Liver (tissue), 9 donors: ENCODE results near the gene VPS37B. TPM values are rescaled to one million over a fixed set of nuclear protein-coding genes. Genes with fewer than 3 reads are reported as not detected.

Experiments used
- DNase-seq: peaks from one replicate; pipeline ENCODE4 v3.0.0-alpha.2; 2017; ENCODE audit warnings: low spot score
- H3K27ac ChIP-seq, 2 donors: one replicate each; pipeline ENCODE4 v1.7.0; 2013; ENCODE audit warnings: inconsistent platforms in 2 of 2, low read length in 2 of 2, control low read depth in 1 of 2, low read depth in 1 of 2, mild to moderate bottlenecking in 1 of 2
- H3K27me3 ChIP-seq, 4 donors: one replicate each; pipeline versions ENCODE4 v1.6.1 to v1.7.0; 2013; ENCODE audit warnings: low read length in 3 of 4, inconsistent platforms in 1 of 4, mild to moderate bottlenecking in 1 of 4, moderate library complexity in 1 of 4; ENCODE audit not compliant: control insufficient read depth in 4 of 4, insufficient read depth in 4 of 4
- H3K36me3 ChIP-seq, 4 donors: one replicate each; pipeline versions ENCODE4 v1.6.1 to v1.7.0; 2013; ENCODE audit warnings: low read length in 3 of 4, mild to moderate bottlenecking in 3 of 4, low read depth in 1 of 4, moderate library complexity in 1 of 4; ENCODE audit not compliant: control insufficient read depth in 4 of 4, insufficient read depth in 3 of 4
- H3K4me1 ChIP-seq, 4 donors: one replicate each; pipeline versions ENCODE4 v1.6.1 to v1.7.0; 2013; ENCODE audit warnings: low read length in 3 of 4, mild to moderate bottlenecking in 3 of 4, moderate library complexity in 1 of 4; ENCODE audit not compliant: control insufficient read depth in 4 of 4, insufficient read depth in 4 of 4
- H3K4me3 ChIP-seq, 3 donors: one replicate each; pipeline versions ENCODE4 v1.6.1 to v1.7.0; 2013; ENCODE audit warnings: low read length in 3 of 3, control low read depth in 1 of 3, low read depth in 1 of 3, mild to moderate bottlenecking in 1 of 3
- H3K9ac ChIP-seq, 2 donors: one replicate each; pipeline ENCODE4 v1.7.0; 2013; ENCODE audit warnings: low read length in 2 of 2, mild to moderate bottlenecking in 2 of 2, moderate library complexity in 2 of 2, control low read depth in 1 of 2, low read depth in 1 of 2
- H3K9me3 ChIP-seq, 4 donors: one replicate each; pipeline versions ENCODE4 v1.6.1 to v1.7.0; 2013; ENCODE audit warnings: low read length in 3 of 4; ENCODE audit not compliant: control insufficient read depth in 4 of 4
- CTCF ChIP-seq: fragments of 150-350 bp; IDR thresholded peaks from 2 replicates; pipeline ENCODE4 v1.5.1; 2017; ENCODE audit warnings: improper control_type of control experiment, low read depth, low read length; ENCODE audit not compliant: missing input control
- EGR1 ChIP-seq, 2 donors: IDR thresholded peaks; 2 replicates each; pipeline ENCODE4 v1.6.1; 2016 to 2018; ENCODE audit warnings: antibody characterized with exemption in 2 of 2, low read depth in 2 of 2
- FOXA1 ChIP-seq: IDR thresholded peaks from 2 replicates; pipeline ENCODE4 v1.6.1; 2016; ENCODE audit warnings: antibody characterized with exemption
- FOXA2 ChIP-seq: IDR thresholded peaks from 2 replicates; pipeline ENCODE4 v1.6.1; 2016; ENCODE audit warnings: antibody characterized with exemption
- GABPA ChIP-seq, 2 donors: IDR thresholded peaks in 1 of 2; conservative IDR thresholded peaks in 1 of 2; 2 replicates each; pipeline ENCODE4 v1.6.1; 2016; ENCODE audit warnings: antibody characterized with exemption in 2 of 2, mild to moderate bottlenecking in 1 of 2, moderate library complexity in 1 of 2
- HNF4A ChIP-seq, 2 donors: conservative IDR thresholded peaks; 2 replicates each; pipeline ENCODE4 v1.6.1; 2016; ENCODE audit warnings: antibody characterized with exemption in 2 of 2, mild to moderate bottlenecking in 2 of 2
- HNF4G ChIP-seq: IDR thresholded peaks from 2 replicates; pipeline ENCODE4 v1.6.1; 2016; ENCODE audit warnings: antibody characterized with exemption
- NR2F2 ChIP-seq: IDR thresholded peaks from 2 replicates; pipeline ENCODE4 v1.6.1; 2016; ENCODE audit warnings: antibody characterized with exemption
- RAD21 ChIP-seq, 2 donors: IDR thresholded peaks; 2 replicates each; pipeline ENCODE4 v1.6.1; 2016; ENCODE audit warnings: antibody characterized with exemption in 2 of 2, mild to moderate bottlenecking in 2 of 2
- REST ChIP-seq: IDR thresholded peaks from 2 replicates; pipeline ENCODE4 v1.6.1; 2016; ENCODE audit warnings: antibody characterized with exemption, mild to moderate bottlenecking
- RXRA ChIP-seq, 2 donors: IDR thresholded peaks; 2 replicates each; pipeline ENCODE4 v1.6.1; 2017 to 2018; ENCODE audit warnings: antibody characterized with exemption in 2 of 2, mild to moderate bottlenecking in 1 of 2
- SP1 ChIP-seq: IDR thresholded peaks from 2 replicates; pipeline ENCODE4 v1.6.1; 2018; ENCODE audit warnings: antibody characterized with exemption, mild to moderate bottlenecking
- TAF1 ChIP-seq: conservative IDR thresholded peaks from 2 replicates; pipeline ENCODE4 v1.6.1; 2016; ENCODE audit warnings: antibody characterized with exemption, mild to moderate bottlenecking
- YY1 ChIP-seq: IDR thresholded peaks from 2 replicates; pipeline ENCODE4 v1.6.1; 2016; ENCODE audit warnings: antibody characterized with exemption, mild to moderate bottlenecking
- WGBS: extraction: QIAGEN DNeasy Blood & Tissue Kit; methylation state at CpG from one replicate; pipeline ENCODE4 v1.1.7; 2013; 5-methylcytosine and 5-hydroxymethylcytosine counted together
- polyA plus RNA-seq, 2 donors: library from polyadenylated mRNA; stranded (reverse) in 1 of 2; unstranded in 1 of 2; fragments of 200-250 nt in 1 of 2; fragments of >200 nt in 1 of 2; fragmentation: Nextera tagmentation in 1 of 2; extraction: Ambion mirVana in 1 of 2; gene quantifications; one replicate each; pipeline versions ENCODE4 v1.2.1 to v1.2.3, GENCODE V29; 2013 to 2015
- total RNA-seq, 2 donors: library from RNA; depleted of rRNA; stranded (reverse); fragments of >200 nt; gene quantifications; one replicate each; pipeline ENCODE4 v1.2.3, GENCODE V29; 2014
- TF ChIP-seq, protein P1 (sequence below): IDR thresholded peaks from 2 replicates; pipeline ENCODE4 v1.6.1; 2016; ENCODE audit warnings: antibody characterized with exemption
- TF ChIP-seq, protein P2 (sequence below): IDR thresholded peaks from 2 replicates; pipeline ENCODE4 v1.6.1; 2016; ENCODE audit warnings: antibody characterized with exemption
- TF ChIP-seq, protein P3 (sequence below): IDR thresholded peaks from 2 replicates; pipeline ENCODE4 v1.6.1; 2016; ENCODE audit warnings: antibody characterized with exemption
- donor health status: healthy.
- donor health status: healthy.
- donor health status: healthy.
- donor health status: healthy.
- donor health status: healthy.

VPS37B gene
- total and polyA plus RNA-seq, 4 donors: 2.3 to 6.8 (median 3.8) TPM

DNA sequence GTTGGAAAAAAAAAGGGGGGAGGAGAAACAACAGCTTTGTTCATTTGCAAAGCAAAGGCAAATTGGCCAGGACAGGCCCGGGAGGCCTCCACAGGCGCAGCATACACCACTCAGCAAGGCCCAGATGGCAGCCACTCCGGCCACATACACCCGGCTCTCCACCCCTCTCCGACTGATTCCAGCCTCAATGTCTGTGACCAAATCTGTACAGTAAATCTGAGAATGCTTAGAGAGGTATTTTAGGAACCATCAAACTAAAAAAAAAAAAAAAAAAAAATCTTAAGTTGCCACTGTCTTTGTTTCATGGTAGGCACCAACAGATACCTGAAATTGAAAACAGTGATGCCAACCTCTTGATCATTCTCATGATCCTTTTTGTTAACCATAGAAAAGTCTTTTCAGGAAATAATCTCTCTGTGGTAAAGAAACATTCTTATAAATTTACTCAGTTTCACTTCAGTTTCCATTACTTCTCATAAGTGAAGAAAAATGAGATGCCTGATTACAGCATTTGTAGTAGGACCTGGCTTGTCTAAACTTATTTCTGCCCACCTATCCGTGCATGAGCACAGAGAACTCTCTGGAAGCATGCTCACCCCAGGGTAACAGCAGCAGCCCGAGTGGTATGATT, 20.2 kb downstream of the VPS37B start:
- Histone ChIP-seq H3K27ac (no peak overlapping the region), H3K4me1 (peaks cover 9 to 39% (median 35%) of the 10 kb centered on the region in 4 donors), H3K36me3 (no peaks in the 10 kb centered on the region), H3K27me3 (no peaks in the 10 kb centered on the region), H3K4me3 (no peak overlapping the region), H3K9me3 (no peaks in the 10 kb centered on the region), H3K9ac (no peak overlapping the region)
- TF ChIP-seq NR2F2 (no peak), HNF4G (no peak), RXRA (IDR thresholded peaks at IDR 0.05) (no peak), GABPA (IDR thresholded peaks at IDR 0.05 in 1 of 2, conservative IDR thresholded peaks at IDR 0.05 in 1 of 2) (no peak), REST (no peak), CTCF (no peak), FOXA2 (no peak), SP1 (no peak), RAD21 (IDR thresholded peaks at IDR 0.05) (no peak), EGR1 (IDR thresholded peaks at IDR 0.05; ENCODE audit: low read depth in 2 of 2) (no peak), YY1 (no peak)
- TF ChIP-seq, protein P1, sequence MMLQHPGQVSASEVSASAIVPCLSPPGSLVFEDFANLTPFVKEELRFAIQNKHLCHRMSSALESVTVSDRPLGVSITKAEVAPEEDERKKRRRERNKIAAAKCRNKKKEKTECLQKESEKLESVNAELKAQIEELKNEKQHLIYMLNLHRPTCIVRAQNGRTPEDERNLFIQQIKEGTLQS: no peak
- TF ChIP-seq, protein P2, sequence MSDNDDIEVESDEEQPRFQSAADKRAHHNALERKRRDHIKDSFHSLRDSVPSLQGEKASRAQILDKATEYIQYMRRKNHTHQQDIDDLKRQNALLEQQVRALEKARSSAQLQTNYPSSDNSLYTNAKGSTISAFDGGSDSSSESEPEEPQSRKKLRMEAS: no peak
- DNase-seq: no peak
- WGBS: 86% methylated on average over 7 of the region's 7 CpGs

DNA sequence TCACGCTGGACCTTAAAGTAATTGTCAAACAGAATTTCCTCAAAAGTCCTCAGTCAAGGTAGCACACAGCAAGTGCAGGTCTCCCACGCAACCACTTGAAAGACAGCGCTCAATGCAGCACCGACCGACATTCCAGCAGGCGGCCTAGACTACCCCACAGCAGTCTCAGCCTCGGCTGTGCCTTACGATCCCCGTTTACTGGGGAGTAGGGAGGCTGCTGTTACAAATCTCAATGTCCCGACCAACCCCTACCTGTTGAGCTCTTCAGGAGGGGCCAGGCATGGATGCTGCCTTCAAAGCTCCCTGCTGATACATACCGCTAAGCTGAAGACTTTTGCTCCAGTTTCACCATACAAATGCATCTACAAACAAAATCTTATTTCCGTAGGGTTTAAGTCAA, 21.8 kb downstream of the VPS37B start:
- H3K4me3 ChIP-seq: no peak overlapping the region
- no peak overlapping the region for H3K27ac ChIP-seq
- DNase-seq: no peak
- WGBS: 94% methylated on average over 12 of the region's 12 CpGs
- TF ChIP-seq REST (no peak), EGR1 (IDR thresholded peaks at IDR 0.05; ENCODE audit: low read depth in 2 of 2) (no peak), NR2F2 (no peak), RAD21 (IDR thresholded peaks at IDR 0.05) (no peak), CTCF (no peak), TAF1 (no peak), HNF4A (conservative IDR thresholded peaks at IDR 0.05) (no peak), FOXA1 (no peak)
- TF ChIP-seq, protein P3, sequence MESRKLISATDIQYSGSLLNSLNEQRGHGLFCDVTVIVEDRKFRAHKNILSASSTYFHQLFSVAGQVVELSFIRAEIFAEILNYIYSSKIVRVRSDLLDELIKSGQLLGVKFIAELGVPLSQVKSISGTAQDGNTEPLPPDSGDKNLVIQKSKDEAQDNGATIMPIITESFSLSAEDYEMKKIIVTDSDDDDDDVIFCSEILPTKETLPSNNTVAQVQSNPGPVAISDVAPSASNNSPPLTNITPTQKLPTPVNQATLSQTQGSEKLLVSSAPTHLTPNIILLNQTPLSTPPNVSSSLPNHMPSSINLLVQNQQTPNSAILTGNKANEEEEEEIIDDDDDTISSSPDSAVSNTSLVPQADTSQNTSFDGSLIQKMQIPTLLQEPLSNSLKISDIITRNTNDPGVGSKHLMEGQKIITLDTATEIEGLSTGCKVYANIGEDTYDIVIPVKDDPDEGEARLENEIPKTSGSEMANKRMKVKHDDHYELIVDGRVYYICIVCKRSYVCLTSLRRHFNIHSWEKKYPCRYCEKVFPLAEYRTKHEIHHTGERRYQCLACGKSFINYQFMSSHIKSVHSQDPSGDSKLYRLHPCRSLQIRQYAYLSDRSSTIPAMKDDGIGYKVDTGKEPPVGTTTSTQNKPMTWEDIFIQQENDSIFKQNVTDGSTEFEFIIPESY: no peak
- TF ChIP-seq, protein P1: no peak
- no peak overlapping the region for H3K9ac ChIP-seq
- peaks cover 0 to 7% (median 2%) of the 10 kb centered on the region in 4 donors for H3K36me3 ChIP-seq
- H3K27me3 ChIP-seq: no peaks in the 10 kb centered on the region
- peaks cover 12 to 55% (median 46%) of the 10 kb centered on the region in 4 donors for H3K4me1 ChIP-seq
- no peaks in the 10 kb centered on the region for H3K9me3 ChIP-seq
